ENCODE results near the gene FBXL19.
A peak's percentile ranks its signal among the peaks of the same experiment; 100 is the strongest.

Gene FBXL19

DNA sequence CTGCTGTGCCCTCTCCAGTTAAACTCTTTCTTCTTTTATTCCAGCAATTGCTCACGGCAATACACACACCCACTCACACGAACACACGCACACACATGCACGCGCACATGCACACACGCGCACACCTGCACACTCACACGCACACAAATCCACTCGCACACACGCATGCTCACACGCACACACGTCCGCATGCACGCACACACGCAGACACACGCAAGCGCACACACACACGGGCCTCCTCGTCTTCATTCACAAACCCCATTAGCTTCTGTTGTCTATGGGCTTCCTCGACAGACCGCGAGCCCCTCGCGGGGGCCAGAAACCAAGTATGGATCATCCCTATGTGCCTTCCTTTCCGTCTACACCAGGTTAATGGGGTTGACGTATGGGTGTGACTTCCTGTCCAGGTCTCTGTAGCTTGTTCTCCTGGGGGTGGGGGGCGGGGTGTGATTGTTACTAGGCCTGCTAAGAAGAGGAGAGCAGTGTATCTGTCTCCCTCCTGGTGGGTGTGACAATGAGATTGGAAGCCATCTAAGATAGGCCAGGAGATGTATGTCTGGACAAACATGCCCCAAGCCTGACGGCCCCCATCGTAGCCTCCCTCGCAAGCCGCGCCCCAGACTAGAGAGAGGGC lies 27.6 kb upstream of the FBXL19 start:
- peak; percentile 89 for DNase-seq (ENCODE audit: low read depth, low spot score)

DNA sequence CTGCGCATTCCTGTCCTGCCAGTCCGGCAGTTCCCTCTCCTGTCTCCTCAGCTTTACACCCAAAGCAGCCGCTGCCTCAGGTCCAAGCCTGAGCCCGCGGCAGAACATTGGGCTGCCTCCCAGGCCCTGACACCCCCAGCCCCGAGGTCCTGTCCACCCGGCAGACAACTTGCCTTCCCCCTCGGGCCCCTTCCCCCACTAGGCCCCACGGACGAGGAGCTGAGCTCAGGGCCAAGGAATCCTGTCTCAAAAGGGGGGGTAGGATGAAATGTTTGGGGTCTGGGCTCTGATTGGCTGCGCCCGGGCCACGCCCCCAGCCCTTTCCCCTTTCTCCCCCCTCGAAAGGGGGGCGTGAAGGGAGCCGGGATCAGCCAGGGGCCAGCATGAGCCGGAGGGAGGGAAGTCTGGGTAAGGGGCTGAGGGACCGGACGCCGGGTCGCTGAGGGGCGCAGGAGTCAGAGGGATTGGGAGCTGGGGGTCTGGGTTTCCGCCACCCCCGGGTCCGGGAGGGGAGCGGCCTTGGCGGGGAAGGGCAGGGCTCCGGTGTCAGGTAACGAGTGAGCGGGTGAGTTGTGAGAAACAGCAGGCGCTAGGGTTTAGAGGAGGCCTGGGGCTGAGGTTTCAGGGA lies 27.0 kb upstream of the FBXL19 start, which contains the start of gene CTF1:
Gene CTF1, plus strand, starts transcription at position 354 of the 628 bp plus-strand sequence. Its CDS starts 30 bp downstream, at position 384.
- peak; percentile 90 for DNase-seq (ENCODE audit: low read depth, low spot score)

- DNase-seq (ENCODE audit: low read depth, low spot score) = peak; percentile 94
Observed at GRCh38 chr16:30896889-30897733, 26.3 kb upstream of the FBXL19 start.

- no peak for DNase-seq (ENCODE audit: low read depth, low spot score)
Observed at GRCh38 chr16:30899794-30900193, 23.6 kb upstream of the FBXL19 start.

- DNase-seq (ENCODE audit: low read depth, low spot score) = no peak
Observed at GRCh38 chr16:30900588-30900987, 22.8 kb upstream of the FBXL19 start.

GRCh38 chr16:30901201-30902028 lies 22.0 kb upstream of the FBXL19 start:
- DNase-seq (ENCODE audit: low read depth, low spot score) = no peak

GRCh38 chr16:30902029-30902972 lies 21.1 kb upstream of the FBXL19 start:
- peak; percentile 77 for DNase-seq (ENCODE audit: low read depth, low spot score)

DNA sequence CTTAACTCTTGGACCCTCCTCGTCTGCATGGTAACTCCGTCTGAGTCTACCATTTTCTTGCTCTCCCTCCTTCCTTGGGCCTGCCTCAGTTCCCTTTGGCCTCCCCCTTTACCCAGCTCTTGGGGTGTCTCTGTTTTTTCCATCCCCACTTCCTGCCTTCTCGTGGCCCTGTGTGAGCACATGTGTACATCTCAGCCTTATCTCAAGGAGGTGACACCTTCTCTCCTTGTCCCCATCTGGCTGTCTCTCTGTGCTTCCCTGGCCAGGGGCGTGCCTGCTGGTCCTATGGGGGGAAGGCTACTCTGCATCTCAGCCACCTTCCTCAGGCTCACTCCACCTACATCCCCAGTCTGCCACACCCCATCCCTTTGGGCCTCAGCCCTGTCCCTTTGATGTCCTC lies 20.4 kb upstream of the FBXL19 start:
- DNase-seq (ENCODE audit: low read depth, low spot score) = no peak

- DNase-seq (ENCODE audit: low read depth, low spot score) = no peak
Observed at GRCh38 chr16:30903596-30903995, 19.8 kb upstream of the FBXL19 start.

GRCh38 chr16:30904114-30904780 lies 19.1 kb upstream of the FBXL19 start:
- DNase-seq (ENCODE audit: low read depth, low spot score) = no peak

DNA sequence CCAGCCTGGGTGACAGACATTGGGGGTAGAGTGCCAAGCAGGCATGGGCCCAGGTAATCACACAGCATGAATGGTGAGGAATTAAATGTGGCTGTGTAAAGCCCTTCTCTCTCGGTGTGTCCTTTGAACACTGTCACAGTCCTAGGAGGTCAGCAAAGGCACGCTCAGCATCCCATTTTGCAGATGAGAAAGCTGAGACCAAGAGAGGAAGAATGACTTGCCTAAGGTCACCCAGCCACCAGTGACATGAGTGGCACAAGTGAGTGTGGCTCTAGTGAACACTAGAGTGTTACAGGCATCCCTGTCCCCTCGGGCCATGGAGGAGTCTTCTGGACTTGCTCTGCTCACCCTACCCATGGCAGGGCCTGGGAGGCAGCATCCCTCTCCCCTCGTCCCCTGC lies 16.3 kb upstream of the FBXL19 start:
- DNase-seq (ENCODE audit: low read depth, low spot score) = no peak

GRCh38 chr16:30910427-30911029 lies 12.8 kb upstream of the FBXL19 start:
- no peak for DNase-seq (ENCODE audit: low read depth, low spot score)

DNA sequence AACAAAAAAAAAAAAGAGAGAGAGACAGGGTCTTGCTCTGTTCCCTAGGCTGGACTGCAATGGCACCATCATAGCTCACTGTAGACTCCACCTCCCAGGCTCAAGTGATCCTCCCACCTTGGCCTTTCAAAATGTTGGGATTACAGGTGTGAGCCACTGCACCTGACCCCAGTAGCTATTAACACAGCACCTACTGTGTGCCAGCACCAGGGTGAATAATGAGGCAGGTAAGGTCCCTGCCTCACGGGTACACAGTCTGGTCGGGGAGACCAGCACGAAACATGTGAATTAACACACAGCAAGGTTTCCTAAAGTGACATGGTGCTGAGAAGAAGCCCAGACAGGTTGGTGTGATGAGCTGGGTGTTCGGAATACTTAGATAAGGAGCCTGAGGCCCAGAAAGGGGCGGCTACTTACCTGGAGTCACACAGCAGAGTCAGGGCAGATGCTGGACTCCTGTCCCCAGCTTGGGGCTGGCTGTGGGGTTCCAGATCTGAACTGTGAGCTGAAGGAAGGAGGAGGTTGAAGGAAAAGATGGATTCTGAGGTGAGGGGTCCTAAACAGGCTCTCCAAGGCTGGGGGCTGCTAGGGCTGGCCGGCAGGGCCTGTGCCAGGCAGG lies 10.5 kb upstream of the FBXL19 start:
- no peak for DNase-seq (ENCODE audit: low read depth, low spot score)

DNA sequence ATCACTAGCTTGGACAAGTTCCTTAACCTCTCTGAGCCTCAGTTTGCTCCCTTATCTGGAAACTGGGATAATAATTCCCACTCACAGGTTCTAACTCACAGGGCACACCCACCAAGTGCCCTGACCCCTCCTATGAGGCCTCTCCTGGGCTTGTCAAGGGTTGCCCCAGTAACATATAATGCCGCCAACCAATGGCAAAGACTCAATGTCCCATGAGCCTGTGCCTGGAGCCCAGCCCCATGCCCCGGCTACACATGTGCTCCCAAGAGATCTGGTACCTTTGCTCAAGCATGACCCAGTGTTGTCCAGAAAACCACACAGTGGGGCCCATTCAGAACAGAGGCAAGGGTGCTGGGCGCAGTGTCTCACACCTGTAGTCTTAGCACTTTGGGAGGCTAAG lies 8.5 kb upstream of the FBXL19 start:
- no peak for DNase-seq (ENCODE audit: low read depth, low spot score)

GRCh38 chr16:30918614-30919013 lies 4.8 kb upstream of the FBXL19 start:
- no peak for DNase-seq (ENCODE audit: low read depth, low spot score)

GRCh38 chr16:30920891-30921290 lies 2.5 kb upstream of the FBXL19 start:
- DNase-seq (ENCODE audit: low read depth, low spot score) = no peak

GRCh38 chr16:30921459-30921747 lies 2.0 kb upstream of the FBXL19 start:
- no peak for DNase-seq (ENCODE audit: low read depth, low spot score)

GRCh38 chr16:30921748-30922419 lies 1.5 kb upstream of the FBXL19 start:
- peak; percentile 98 for DNase-seq (ENCODE audit: low read depth, low spot score)

Measured in ELF-1 (cell line).